KMS-11 (cell line): ENCODE data around the gene ASF1A.

Experiments
- H2AFZ ChIP-seq: fragments of 200-600 bp; sonication (generic); 2 replicates; pipeline ENCODE4 v1.6.1; 2016; ENCODE audit warnings: antibody characterized with exemption, mixed run types, low read depth
- H3K27ac ChIP-seq: fragments of 200-600 bp; sonication (generic); 2 replicates; pipeline ENCODE4 v1.6.1; 2016; ENCODE audit warnings: mild to moderate bottlenecking, mixed run types
- H3K27me3 ChIP-seq: fragments of 200-600 bp; sonication (generic); 2 replicates; pipeline ENCODE4 v1.6.1; 2017; ENCODE audit warnings: mild to moderate bottlenecking, low read depth, mixed run types, moderate library complexity; ENCODE audit not compliant: insufficient read depth
- H3K36me3 ChIP-seq: fragments of 200-600 bp; sonication (generic); 2 replicates; pipeline ENCODE4 v1.6.1; 2017; ENCODE audit warnings: mild to moderate bottlenecking, mixed run types; ENCODE audit not compliant: insufficient read depth
- H3K4me1 ChIP-seq: fragments of 200-600 bp; sonication (generic); 2 replicates; pipeline ENCODE4 v1.6.1; 2016; ENCODE audit warnings: mild to moderate bottlenecking, low read depth, mixed run types; ENCODE audit not compliant: poor library complexity, severe bottlenecking
- H3K4me2 ChIP-seq: fragments of 200-600 bp; sonication (generic); 2 replicates; pipeline ENCODE4 v1.7.0; 2016; ENCODE audit warnings: mild to moderate bottlenecking, mixed run types
- H3K4me3 ChIP-seq: fragments of 200-600 bp; sonication (generic); IDR thresholded peaks from 2 replicates; pipeline ENCODE4 v1.6.1; 2017; ENCODE audit warnings: low read depth, low read length, mixed read lengths; ENCODE audit not compliant: insufficient read depth
- H3K79me2 ChIP-seq: fragments of 200-600 bp; sonication (generic); 2 replicates; pipeline ENCODE4 v1.6.1; 2016; ENCODE audit warnings: low read depth, mixed run types; ENCODE audit not compliant: insufficient read depth
- H3K9ac ChIP-seq: fragments of 200-600 bp; sonication (generic); 2 replicates; pipeline ENCODE4 v1.6.1; 2016; ENCODE audit warnings: mild to moderate bottlenecking, mixed run types
- H4K20me1 ChIP-seq: fragments of 200-600 bp; sonication (generic); 2 replicates; pipeline ENCODE4 v1.6.1; 2016; ENCODE audit warnings: mild to moderate bottlenecking, mixed run types; ENCODE audit not compliant: insufficient read depth
- CTCF ChIP-seq: fragments of 200-600 bp; sonication (generic); conservative IDR thresholded peaks from 2 replicates; pipeline ENCODE4 v1.6.1; 2017; ENCODE audit warnings: low read depth, mild to moderate bottlenecking, antibody characterized with exemption, low read length, moderate library complexity, mixed read lengths

The ASF1A gene

GRCh38 chr6:118913161-118913560 lies 19.2 kb downstream of the ASF1A start:
- no peak overlapping the region for H3K27ac ChIP-seq
- no peaks in the 10 kb centered on the region for H3K79me2 ChIP-seq
- H3K4me1 ChIP-seq: no peaks in the 10 kb centered on the region
- no peak for TF ChIP-seq CTCF
- no peak overlapping the region for H2AFZ ChIP-seq
- no peaks in the 10 kb centered on the region for H3K27me3 ChIP-seq
- no peak overlapping the region for H3K9ac ChIP-seq
- H3K4me2 ChIP-seq: no peak overlapping the region
- H4K20me1 ChIP-seq: no peaks in the 10 kb centered on the region
- H3K4me3 ChIP-seq: no peak overlapping the region
- no peaks in the 10 kb centered on the region for H3K36me3 ChIP-seq

- H3K9ac ChIP-seq: no peak overlapping the region
- no peak overlapping the region for H3K4me2 ChIP-seq
- H3K27me3 ChIP-seq: no peaks in the 10 kb centered on the region
- H3K4me3 ChIP-seq: no peak overlapping the region
- no peaks in the 10 kb centered on the region for H3K79me2 ChIP-seq
- no peaks in the 10 kb centered on the region for H3K36me3 ChIP-seq
- no peak overlapping the region for H3K27ac ChIP-seq
- H4K20me1 ChIP-seq: no peaks in the 10 kb centered on the region
- H3K4me1 ChIP-seq: no peaks in the 10 kb centered on the region
- TF ChIP-seq CTCF: no peak
- no peak overlapping the region for H2AFZ ChIP-seq
Measured at GRCh38 chr6:118914598-118914997, 20.6 kb downstream of the ASF1A start.

- no peak overlapping the region for H3K9ac ChIP-seq
- no peaks in the 10 kb centered on the region for H3K36me3 ChIP-seq
- no peak overlapping the region for H3K4me3 ChIP-seq
- H3K4me2 ChIP-seq: no peak overlapping the region
- no peak for TF ChIP-seq CTCF
- no peak overlapping the region for H3K27ac ChIP-seq
- no peaks in the 10 kb centered on the region for H3K27me3 ChIP-seq
- H4K20me1 ChIP-seq: no peaks in the 10 kb centered on the region
- no peaks in the 10 kb centered on the region for H3K4me1 ChIP-seq
- no peak overlapping the region for H2AFZ ChIP-seq
- no peaks in the 10 kb centered on the region for H3K79me2 ChIP-seq
Measured at GRCh38 chr6:118917546-118918328, 23.8 kb downstream of the ASF1A start.

GRCh38 chr6:118918329-118918725 lies 24.4 kb downstream of the ASF1A start:
- H3K79me2 ChIP-seq: no peaks in the 10 kb centered on the region
- no peaks in the 10 kb centered on the region for H4K20me1 ChIP-seq
- H3K4me1 ChIP-seq: no peaks in the 10 kb centered on the region
- TF ChIP-seq CTCF: no peak
- no peak overlapping the region for H3K4me3 ChIP-seq
- H2AFZ ChIP-seq: no peak overlapping the region
- no peak overlapping the region for H3K4me2 ChIP-seq
- H3K27me3 ChIP-seq: no peaks in the 10 kb centered on the region
- H3K9ac ChIP-seq: no peak overlapping the region
- H3K27ac ChIP-seq: no peak overlapping the region
- no peaks in the 10 kb centered on the region for H3K36me3 ChIP-seq
